Measurements from ENCODE around the gene KIF1A. TPM values are rescaled to one million over a fixed set of nuclear protein-coding genes. Genes with fewer than 3 reads are reported as not detected.
A peak's percentile ranks its signal among the peaks of the same experiment; 100 is the strongest.

Gene KIF1A
- total and polyA plus RNA-seq, 2 of the 8 experiments (the other 6 are each of a cell fraction or from before 2014, with no cell fraction given) = 61.3 to 281 TPM

GRCh38 chr2:240819858-240820606, at the start of gene KIF1A (continued):
- TF ChIP-seq NRF1 (IDR thresholded peaks at IDR 0.05; ENCODE audit: low read depth, low read length) (no peak), POLR2A (IDR thresholded peaks at IDR 0.05; ENCODE audit: control extremely low read depth in 1 of 2, low read depth in 2 of 2, low read length in 2 of 2) (peak in 1 of 2 experiments; percentile 74; a peak in 2 of 3 replicates), KDM4A (IDR thresholded peaks at IDR 0.05; ENCODE audit: low read depth, low read length, severe bottlenecking) (peak; percentile 13), PHF8 (conservative IDR thresholded peaks at IDR 0.05; ENCODE audit: low read depth, low read length) (peak; percentile 60; the same call in 1 of the 2 replicates), POU5F1 (IDR thresholded peaks at IDR 0.05; ENCODE audit: low read depth, low read length) (no peak)
